Measurements from ENCODE around the gene PXYLP1.

Gene PXYLP1

DNA sequence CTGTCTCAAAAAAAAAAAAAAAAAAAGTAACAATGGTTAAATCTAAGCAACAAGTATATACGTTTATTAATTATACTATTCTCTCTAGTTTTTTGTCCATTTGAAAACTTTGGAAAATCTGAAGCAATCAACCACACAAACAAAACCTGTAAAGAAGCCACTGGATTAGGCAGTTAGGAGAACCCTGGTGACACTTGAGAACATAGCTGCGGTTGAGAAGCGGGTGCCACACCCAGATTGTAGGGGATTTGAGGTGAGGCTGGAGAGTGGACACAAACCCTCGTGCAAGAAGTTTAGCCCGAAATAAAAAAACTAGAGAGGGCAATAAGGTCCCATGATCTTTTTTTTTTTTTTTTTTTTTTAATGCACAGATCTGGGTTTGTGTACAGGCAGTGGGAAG lies 110.8 kb downstream of the PXYLP1 start:
- DNase-seq (ENCODE audit: low spot score) (no peak), FAIRE-seq (no peak)

DNA sequence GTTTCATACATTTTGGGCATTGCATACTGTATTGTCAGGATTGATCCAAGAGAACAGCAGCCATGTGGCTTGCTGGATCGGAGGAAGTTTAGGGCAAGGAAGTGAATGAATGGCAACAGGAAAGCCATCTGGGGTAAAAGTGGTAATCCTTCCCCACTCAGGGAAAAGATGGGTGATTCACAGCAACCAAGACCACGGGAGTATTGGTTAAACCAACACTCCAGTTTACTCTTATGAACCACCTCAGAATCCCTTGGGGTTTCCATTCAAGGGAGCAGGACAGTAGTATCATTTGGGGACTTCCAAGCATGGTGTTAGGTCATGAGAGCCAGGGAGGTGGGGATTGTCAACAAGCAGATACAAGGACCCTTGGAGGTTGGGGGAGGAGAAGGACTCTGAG lies 111.5 kb downstream of the PXYLP1 start:
- DNase-seq (ENCODE audit: low spot score) (no peak), FAIRE-seq (no peak)

DNA sequence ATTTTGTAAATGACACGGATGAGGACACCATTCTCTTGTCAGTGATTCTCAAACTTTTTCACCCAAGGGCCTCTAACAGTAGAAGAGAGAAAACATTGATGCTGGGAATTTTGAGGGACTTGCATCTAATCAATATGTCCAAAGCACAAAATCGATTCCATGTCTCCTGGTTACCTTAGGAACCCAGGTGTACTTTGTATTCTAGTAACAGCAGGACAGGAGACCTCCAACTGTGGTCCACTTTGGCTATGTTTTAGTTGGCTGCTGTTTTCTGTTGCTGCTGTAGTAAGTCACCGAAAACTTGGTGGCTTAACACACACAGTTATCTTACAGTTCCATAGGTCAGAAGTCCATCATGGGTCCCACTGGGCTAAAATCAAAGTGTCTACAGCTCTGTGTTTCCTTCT lies 112.2 kb downstream of the PXYLP1 start:
- FAIRE-seq: no peak

More for the DNA sequence above, 112.2 kb downstream of the PXYLP1 start:
- no peak for DNase-seq (ENCODE audit: low spot score)
